Prostate gland (tissue), 2 donors: ENCODE data around the gene NYNRIN.

Source experiments
- POLR2A ChIP-seq: fragments of 450-650 bp; IDR thresholded peaks from one replicate; pipeline ENCODE4 v1.6.1; 2016; ENCODE audit warnings: antibody characterized with exemption, mild to moderate bottlenecking
- POLR2AphosphoS5 ChIP-seq: sonication (generic); formaldehyde crosslinking; IDR thresholded peaks from one replicate; pipeline ENCODE4 v1.6.1; 2017; ENCODE audit warnings: antibody characterized with exemption
- TF ChIP-seq, protein P1 (sequence below), 4 experiments: fragments of 200-600 bp in 2 of 4; fragments of 450-650 bp in 2 of 4; sonication (generic) in 2 of 4; IDR thresholded peaks; 1 replicate in 3 of 4; 2 replicates in 1 of 4; pipeline ENCODE4 v1.5.1; 2016 to 2019; ENCODE audit warnings: antibody characterized with exemption in 4 of 4, mild to moderate bottlenecking in 2 of 4, moderate library complexity in 2 of 4

DNA sequence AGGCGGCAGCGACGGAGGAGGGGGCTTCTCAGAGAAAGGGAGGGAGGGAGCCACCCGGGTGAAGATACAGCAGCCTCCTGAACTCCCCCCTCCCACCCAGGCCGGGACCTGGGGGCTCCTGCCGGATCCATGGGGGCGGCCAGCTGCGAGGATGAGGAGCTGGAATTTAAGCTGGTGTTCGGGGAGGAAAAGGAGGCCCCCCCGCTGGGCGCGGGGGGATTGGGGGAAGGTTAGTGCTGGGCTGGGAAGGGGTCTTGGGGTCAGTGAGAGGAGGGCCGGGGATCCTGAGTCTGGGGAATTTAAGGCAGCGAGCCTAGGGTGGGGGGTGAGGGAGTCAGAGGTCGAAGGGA, 30.6 kb upstream of the NYNRIN start:
- no peak for TF ChIP-seq POLR2A
- TF ChIP-seq, protein P1, sequence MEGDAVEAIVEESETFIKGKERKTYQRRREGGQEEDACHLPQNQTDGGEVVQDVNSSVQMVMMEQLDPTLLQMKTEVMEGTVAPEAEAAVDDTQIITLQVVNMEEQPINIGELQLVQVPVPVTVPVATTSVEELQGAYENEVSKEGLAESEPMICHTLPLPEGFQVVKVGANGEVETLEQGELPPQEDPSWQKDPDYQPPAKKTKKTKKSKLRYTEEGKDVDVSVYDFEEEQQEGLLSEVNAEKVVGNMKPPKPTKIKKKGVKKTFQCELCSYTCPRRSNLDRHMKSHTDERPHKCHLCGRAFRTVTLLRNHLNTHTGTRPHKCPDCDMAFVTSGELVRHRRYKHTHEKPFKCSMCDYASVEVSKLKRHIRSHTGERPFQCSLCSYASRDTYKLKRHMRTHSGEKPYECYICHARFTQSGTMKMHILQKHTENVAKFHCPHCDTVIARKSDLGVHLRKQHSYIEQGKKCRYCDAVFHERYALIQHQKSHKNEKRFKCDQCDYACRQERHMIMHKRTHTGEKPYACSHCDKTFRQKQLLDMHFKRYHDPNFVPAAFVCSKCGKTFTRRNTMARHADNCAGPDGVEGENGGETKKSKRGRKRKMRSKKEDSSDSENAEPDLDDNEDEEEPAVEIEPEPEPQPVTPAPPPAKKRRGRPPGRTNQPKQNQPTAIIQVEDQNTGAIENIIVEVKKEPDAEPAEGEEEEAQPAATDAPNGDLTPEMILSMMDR (IDR thresholded peaks at IDR 0.05) = no peak
- TF ChIP-seq POLR2AphosphoS5 = no peak
